ENCODE data around the gene FAM13A.

FAM13A gene

GRCh38 chr4:88979276-88979675 is 77.7 kb downstream of the FAM13A start:
- TF ChIP-seq MAX (IDR thresholded peaks at IDR 0.05; ENCODE audit: low read depth, low read length), result no peak
- TF ChIP-seq POLR2A (IDR thresholded peaks at IDR 0.05; ENCODE audit: extremely low read depth, insufficient read length), result no peak
- no peak for TF ChIP-seq MYC (IDR thresholded peaks at IDR 0.05; ENCODE audit: low read depth, low read length)
- TF ChIP-seq CTCF (IDR thresholded peaks at IDR 0.05; ENCODE audit: low read depth, low read length), result no peak
- DNase-seq (ENCODE audit: low read depth), result no peak
- H3K4me3 ChIP-seq (ENCODE audit: low read depth, low read length), result no peak overlapping the region

GRCh38 chr4:88976775-88977035 is 80.3 kb downstream of the FAM13A start:
- no peak for TF ChIP-seq CTCF (IDR thresholded peaks at IDR 0.05; ENCODE audit: low read depth, low read length)
- TF ChIP-seq MYC (IDR thresholded peaks at IDR 0.05; ENCODE audit: low read depth, low read length), result no peak
- no peak for TF ChIP-seq POLR2A (IDR thresholded peaks at IDR 0.05; ENCODE audit: extremely low read depth, insufficient read length)
- TF ChIP-seq MAX (IDR thresholded peaks at IDR 0.05; ENCODE audit: low read depth, low read length), result no peak
- no peak overlapping the region for H3K4me3 ChIP-seq (ENCODE audit: low read depth, low read length)
- DNase-seq (ENCODE audit: low read depth), result no peak

- no peak overlapping the region for H3K4me3 ChIP-seq (ENCODE audit: low read depth, low read length)
- TF ChIP-seq MYC (IDR thresholded peaks at IDR 0.05; ENCODE audit: low read depth, low read length) (no peak), MAX (IDR thresholded peaks at IDR 0.05; ENCODE audit: low read depth, low read length) (no peak), POLR2A (IDR thresholded peaks at IDR 0.05; ENCODE audit: extremely low read depth, insufficient read length) (no peak), CTCF (IDR thresholded peaks at IDR 0.05; ENCODE audit: low read depth, low read length) (no peak)
- DNase-seq (ENCODE audit: low read depth), result no peak
Measured at GRCh38 chr4:88975958-88976774, 80.8 kb downstream of the FAM13A start.

GRCh38 chr4:88971536-88971935 is 85.4 kb downstream of the FAM13A start:
- TF ChIP-seq POLR2A (IDR thresholded peaks at IDR 0.05; ENCODE audit: extremely low read depth, insufficient read length) (no peak), CTCF (IDR thresholded peaks at IDR 0.05; ENCODE audit: low read depth, low read length) (no peak), MYC (IDR thresholded peaks at IDR 0.05; ENCODE audit: low read depth, low read length) (no peak), MAX (IDR thresholded peaks at IDR 0.05; ENCODE audit: low read depth, low read length) (no peak)
- H3K4me3 ChIP-seq (ENCODE audit: low read depth, low read length), result no peak overlapping the region
- no peak for DNase-seq (ENCODE audit: low read depth)

GRCh38 chr4:88969746-88970145 is 87.2 kb downstream of the FAM13A start:
- no peak for TF ChIP-seq MYC (IDR thresholded peaks at IDR 0.05; ENCODE audit: low read depth, low read length)
- no peak for DNase-seq (ENCODE audit: low read depth)
- H3K4me3 ChIP-seq (ENCODE audit: low read depth, low read length), result no peak overlapping the region

- H3K4me3 ChIP-seq (ENCODE audit: low read depth, low read length), result no peak overlapping the region
- no peak for TF ChIP-seq POLR2A (IDR thresholded peaks at IDR 0.05; ENCODE audit: extremely low read depth, insufficient read length)
- TF ChIP-seq CTCF (IDR thresholded peaks at IDR 0.05; ENCODE audit: low read depth, low read length), result no peak
- no peak for DNase-seq (ENCODE audit: low read depth)
Measured at GRCh38 chr4:88969271-88969670, 87.7 kb downstream of the FAM13A start.
